WERI-Rb-1 (cell line): Measurements from ENCODE around the gene RGS16.

ENCODE experiments used
- DNase-seq: peaks from one replicate; pipeline ENCODE4 v3.0.0-alpha.2; 2020
- H3K27ac ChIP-seq: fragments of 250-450 bp; sonication (Bioruptor Pico); 2 replicates; pipeline ENCODE4 v1.5.1; 2020; ENCODE audit warnings: mild to moderate bottlenecking, moderate library complexity
- H3K27me3 ChIP-seq: fragments of 250-450 bp; sonication (Bioruptor Pico); 2 replicates; pipeline ENCODE4 v1.5.1; 2021; ENCODE audit warnings: mild to moderate bottlenecking, low read depth, moderate library complexity; ENCODE audit not compliant: insufficient read depth, severe bottlenecking
- H3K36me3 ChIP-seq: fragments of 250-450 bp; sonication (Bioruptor Pico); 2 replicates; pipeline ENCODE4 v1.5.1; 2020; ENCODE audit warnings: mild to moderate bottlenecking, moderate library complexity
- H3K4me3 ChIP-seq: 2 replicates; pipeline ENCODE4 v1.5.1; 2011; ENCODE audit warnings: low read depth, mild to moderate bottlenecking, control low read depth, low read length
- H3K9me3 ChIP-seq: fragments of 250-450 bp; sonication (Bioruptor Pico); 2 replicates; pipeline ENCODE4 v1.5.1; 2021; ENCODE audit warnings: mild to moderate bottlenecking, moderate library complexity; ENCODE audit not compliant: severe bottlenecking
- CTCF ChIP-seq: IDR thresholded peaks from 2 replicates; pipeline ENCODE4 v1.5.1; 2011; ENCODE audit warnings: low read depth, mild to moderate bottlenecking, control low read depth, inconsistent platforms, low read length

The RGS16 gene

GRCh38 chr1:182602935-182603645 lies 1.1 kb downstream of the RGS16 start:
- no peak overlapping the region for H3K27ac ChIP-seq
- no peaks in the 10 kb centered on the region for H3K9me3 ChIP-seq
- DNase-seq, result no peak
- no peak for TF ChIP-seq CTCF
- H3K27me3 ChIP-seq, result no peaks in the 10 kb centered on the region
- no peaks in the 10 kb centered on the region for H3K36me3 ChIP-seq
- no peak overlapping the region for H3K4me3 ChIP-seq

DNA sequence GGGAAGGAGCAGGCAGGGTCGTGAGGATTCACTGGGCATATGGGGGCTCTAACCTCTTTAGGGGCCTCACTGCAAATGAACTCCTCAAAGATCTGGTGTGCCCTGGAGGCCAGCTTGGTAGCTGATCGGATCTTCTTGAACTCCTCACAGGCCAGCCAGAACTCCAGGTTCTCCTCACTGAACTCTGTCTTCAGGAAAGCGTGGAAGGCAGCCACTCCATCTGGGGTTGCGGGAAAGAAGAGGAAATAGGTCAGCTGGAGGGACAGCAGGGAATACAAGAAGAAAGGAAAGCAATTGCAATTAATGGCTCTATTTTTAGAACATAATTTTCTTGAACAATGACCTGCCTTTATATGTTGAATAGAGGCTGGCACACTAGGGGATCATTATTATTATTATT lies 2.3 kb downstream of the RGS16 start:
- Histone ChIP-seq H3K27ac (peak overlapping the region; percentile 51), H3K36me3 (no peaks in the 10 kb centered on the region)
- DNase-seq, result no peak

GRCh38 chr1:182601416-182601786 lies 2.8 kb downstream of the RGS16 start:
- Histone ChIP-seq H3K9me3 (no peaks in the 10 kb centered on the region), H3K27me3 (no peaks in the 10 kb centered on the region), H3K27ac (peak overlapping the region; percentile 51), H3K36me3 (no peaks in the 10 kb centered on the region), H3K4me3 (no peak overlapping the region)
- peak; percentile 64 for DNase-seq
- TF ChIP-seq CTCF, result peak; percentile 27; the same call in 1 of the 2 replicates

More for the DNA sequence above, 2.3 kb downstream of the RGS16 start:
- TF ChIP-seq CTCF, result no peak
- Histone ChIP-seq H3K9me3 (no peaks in the 10 kb centered on the region), H3K27me3 (no peaks in the 10 kb centered on the region), H3K4me3 (no peak overlapping the region)

DNA sequence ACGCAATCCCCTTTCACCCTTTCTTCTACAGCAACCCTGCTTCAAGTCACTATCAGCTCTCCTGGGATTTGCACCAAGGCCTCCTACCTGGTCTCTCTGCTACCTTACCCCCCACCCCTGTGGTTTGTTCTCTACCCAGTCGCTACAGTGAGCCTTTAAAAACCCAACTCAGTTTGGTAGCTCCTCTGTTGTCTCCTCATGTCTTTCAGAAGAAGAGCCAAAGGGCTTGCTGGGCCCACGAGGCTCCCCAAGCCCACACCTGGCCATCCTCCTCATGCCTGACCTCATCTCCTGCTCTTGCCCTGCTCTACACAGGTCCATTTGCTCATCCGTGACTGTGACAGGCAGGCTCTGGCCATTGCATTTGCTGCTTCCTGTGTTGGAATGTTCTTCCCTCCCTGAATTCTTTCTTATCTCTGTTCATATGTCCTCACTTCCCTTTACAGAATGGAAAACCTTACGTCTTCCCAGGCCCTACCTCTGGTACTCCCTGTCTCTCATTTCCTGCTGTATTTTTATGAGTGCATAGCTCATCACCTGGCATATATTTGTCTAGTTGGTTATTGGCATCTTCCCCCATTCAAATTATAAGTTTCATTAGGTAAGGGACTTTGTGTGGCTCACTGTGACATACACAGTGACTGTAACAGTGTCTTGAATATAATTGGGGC lies 3.3 kb downstream of the RGS16 start:
- Histone ChIP-seq H3K27ac (no peak overlapping the region), H3K9me3 (no peaks in the 10 kb centered on the region)

GRCh38 chr1:182600036-182600713 lies 4.0 kb downstream of the RGS16 start:
- Histone ChIP-seq H3K27ac (no peak overlapping the region), H3K36me3 (no peaks in the 10 kb centered on the region), H3K27me3 (no peaks in the 10 kb centered on the region), H3K9me3 (no peaks in the 10 kb centered on the region), H3K4me3 (no peak overlapping the region)
- TF ChIP-seq CTCF, result no peak
- DNase-seq, result no peak

More for the DNA sequence above, 3.3 kb downstream of the RGS16 start:
- no peak overlapping the region for H3K4me3 ChIP-seq
- H3K27me3 ChIP-seq, result no peaks in the 10 kb centered on the region
- no peaks in the 10 kb centered on the region for H3K36me3 ChIP-seq
- no peak for DNase-seq
- TF ChIP-seq CTCF, result no peak
